Naive thymus-derived CD8-positive, alpha-beta T cell (primary cell): ENCODE measurements around the gene RAPGEF5. TPM values are rescaled to one million over a fixed set of nuclear protein-coding genes. Genes with fewer than 3 reads are reported as not detected.

ENCODE experiments used
- ATAC-seq, 2 donors: fragments of 150-1000 bp; cut with Tn5 transposase in 1 of 2; sonication (Bioruptor Pico), chemical (Tn5 transposase) in 1 of 2; 1 replicate in 1 of 2; 2 replicates in 1 of 2; pipeline ENCODE4 v1.10.0; 2021; ENCODE audit warnings: mild to moderate bottlenecking in 2 of 2, moderate library complexity in 2 of 2
- POLR2A ChIA-PET: fragments of 350-600 bp; sonication (Branson Sonifier 250); formaldehyde crosslinking; loops from one replicate; lab custom pipeline; 2021; ENCODE audit warnings: antibody characterized with exemption; lab: Charles Lee
- DNase-seq, 10 donors: peaks; one replicate each; pipeline versions ENCODE4 v3.0.0 to v3.0.0-alpha.2; 2020 to 2022
- H3K27ac Mint-ChIP-seq, 10 donors: one replicate each; pipeline ENCODE4 v1.8.0; 2020 to 2022; ENCODE audit warnings: mild to moderate bottlenecking in 10 of 10, mixed read lengths in 10 of 10, moderate library complexity in 4 of 10, inconsistent platforms in 1 of 10
- H3K27me3 Mint-ChIP-seq, 5 donors: one replicate each; pipeline ENCODE4 v1.8.0; 2021 to 2022; ENCODE audit warnings: mixed read lengths in 5 of 5
- H3K36me3 Mint-ChIP-seq, 3 donors: one replicate each; pipeline ENCODE4 v1.8.0; 2020 to 2022; ENCODE audit warnings: mixed read lengths in 3 of 3, mild to moderate bottlenecking in 2 of 3, inconsistent platforms in 1 of 3
- H3K4me1 Mint-ChIP-seq, 4 donors: one replicate each; pipeline ENCODE4 v1.8.0; 2021 to 2022; ENCODE audit warnings: mixed read lengths in 4 of 4
- H3K4me3 Mint-ChIP-seq, 10 donors: one replicate each; pipeline ENCODE4 v1.8.0; 2020 to 2022; ENCODE audit warnings: mild to moderate bottlenecking in 10 of 10, mixed read lengths in 10 of 10, moderate library complexity in 6 of 10, inconsistent platforms in 1 of 10
- H3K9me3 Mint-ChIP-seq, 9 donors: one replicate each; pipeline ENCODE4 v1.8.0; 2020 to 2022; ENCODE audit warnings: mixed read lengths in 9 of 9, mild to moderate bottlenecking in 3 of 9, inconsistent platforms in 1 of 9, moderate library complexity in 1 of 9
- polyA plus RNA-seq, 3 donors: library from polyadenylated mRNA; unstranded; fragments of 300-500 nt; fragmentation: Illumina TruSeq; gene quantifications; one replicate each; pipeline ENCODE4 v1.2.3, GENCODE V29; 2021
- total RNA-seq, 8 experiments: library from RNA in 2 of 8; stranded (reverse) in 2 of 8; gene quantifications; one replicate each; pipeline ENCODE4 v1.2.3 and lab custom pipeline; 2021 to 2026

Gene RAPGEF5
- total and polyA plus RNA-seq, 5 experiments from 2014 or later, result not detected

- H3K36me3 Mint-ChIP-seq, result no peaks in the 10 kb centered on the region
- POLR2A ChIA-PET, result no interaction called here
- H3K4me3 Mint-ChIP-seq, result no peak overlapping the region
- ATAC-seq, result no peak
- H3K27me3 Mint-ChIP-seq, result peaks cover 2 to 12% (median 8%) of the 10 kb centered on the region in 5 donors
- H3K27ac Mint-ChIP-seq, result no peak overlapping the region
- peaks cover 0 to 3% (median 0%) of the 10 kb centered on the region in 9 donors for H3K9me3 Mint-ChIP-seq
- no peak for DNase-seq
- peaks cover 0 to 5% (median 2%) of the 10 kb centered on the region in 4 donors for H3K4me1 Mint-ChIP-seq
Observed at GRCh38 chr7:22286436-22286835, 70.5 kb downstream of the RAPGEF5 start.

GRCh38 chr7:22281481-22281880 lies 75.5 kb downstream of the RAPGEF5 start:
- H3K36me3 Mint-ChIP-seq, result no peaks in the 10 kb centered on the region
- H3K4me3 Mint-ChIP-seq, result no peak overlapping the region
- POLR2A ChIA-PET, result no interaction called here
- H3K27ac Mint-ChIP-seq, result no peak overlapping the region
- H3K27me3 Mint-ChIP-seq, result peaks cover 3 to 25% (median 5%) of the 10 kb centered on the region in 5 donors
- H3K4me1 Mint-ChIP-seq, result no peaks in the 10 kb centered on the region
- ATAC-seq, result no peak
- no peak for DNase-seq
- no peaks in the 10 kb centered on the region for H3K9me3 Mint-ChIP-seq

GRCh38 chr7:22280031-22280430 lies 76.9 kb downstream of the RAPGEF5 start:
- no peak overlapping the region for H3K27ac Mint-ChIP-seq
- H3K27me3 Mint-ChIP-seq, result peaks cover 3 to 27% (median 5%) of the 10 kb centered on the region in 5 donors
- ATAC-seq (no peak), DNase-seq (no peak)
- no peaks in the 10 kb centered on the region for H3K36me3 Mint-ChIP-seq
- H3K4me3 Mint-ChIP-seq, result no peak overlapping the region
- no peaks in the 10 kb centered on the region for H3K4me1 Mint-ChIP-seq
- no peaks in the 10 kb centered on the region for H3K9me3 Mint-ChIP-seq
- POLR2A ChIA-PET, result no interaction called here

- DNase-seq (no peak), ATAC-seq (no peak)
- Mint-ChIP-seq H3K9me3 (no peaks in the 10 kb centered on the region), H3K27me3 (peaks cover 3 to 33% (median 5%) of the 10 kb centered on the region in 5 donors), H3K27ac (no peak overlapping the region), H3K4me3 (no peak overlapping the region), H3K4me1 (no peaks in the 10 kb centered on the region), H3K36me3 (no peaks in the 10 kb centered on the region)
- POLR2A ChIA-PET, result no interaction called here
Observed at GRCh38 chr7:22278660-22279059, 78.3 kb downstream of the RAPGEF5 start.

- ATAC-seq, result no peak
- Mint-ChIP-seq H3K27ac (no peak overlapping the region), H3K36me3 (no peaks in the 10 kb centered on the region), H3K27me3 (peaks cover 3 to 33% (median 5%) of the 10 kb centered on the region in 5 donors), H3K9me3 (no peaks in the 10 kb centered on the region), H3K4me1 (no peaks in the 10 kb centered on the region), H3K4me3 (no peak overlapping the region)
- POLR2A ChIA-PET, result no interaction called here
- no peak for DNase-seq
Observed at GRCh38 chr7:22277375-22277774, 79.6 kb downstream of the RAPGEF5 start.

GRCh38 chr7:22275661-22276060 lies 81.3 kb downstream of the RAPGEF5 start:
- Mint-ChIP-seq H3K27ac (no peak overlapping the region), H3K9me3 (no peaks in the 10 kb centered on the region), H3K4me3 (no peak overlapping the region), H3K36me3 (no peaks in the 10 kb centered on the region), H3K27me3 (peaks cover 0 to 28% (median 3%) of the 10 kb centered on the region in 5 donors), H3K4me1 (no peaks in the 10 kb centered on the region)
- ATAC-seq (no peak), DNase-seq (no peak)
- POLR2A ChIA-PET, result no interaction called here

- POLR2A ChIA-PET, result no interaction called here
- Mint-ChIP-seq H3K27ac (no peak overlapping the region), H3K27me3 (peaks cover 0 to 9% (median 2%) of the 10 kb centered on the region in 5 donors), H3K36me3 (no peaks in the 10 kb centered on the region), H3K9me3 (no peaks in the 10 kb centered on the region), H3K4me1 (peaks cover 4 to 6% (median 6%) of the 10 kb centered on the region in 4 donors), H3K4me3 (no peak overlapping the region)
- no peak for ATAC-seq
- DNase-seq, result no peak
Observed at GRCh38 chr7:22271311-22271710, 85.6 kb downstream of the RAPGEF5 start.

GRCh38 chr7:22270371-22270770 lies 86.6 kb downstream of the RAPGEF5 start:
- POLR2A ChIA-PET, result no interaction called here
- ATAC-seq (no peak), DNase-seq (no peak)
- Mint-ChIP-seq H3K27me3 (peaks cover 0 to 14% (median 0%) of the 10 kb centered on the region in 5 donors), H3K9me3 (no peaks in the 10 kb centered on the region), H3K4me3 (no peak overlapping the region), H3K4me1 (peaks cover 4 to 6% (median 6%) of the 10 kb centered on the region in 4 donors), H3K27ac (no peak overlapping the region), H3K36me3 (no peaks in the 10 kb centered on the region)

- Mint-ChIP-seq H3K36me3 (no peaks in the 10 kb centered on the region), H3K4me1 (peaks cover 4 to 6% (median 6%) of the 10 kb centered on the region in 4 donors), H3K4me3 (no peak overlapping the region), H3K27ac (no peak overlapping the region), H3K27me3 (peaks cover 0 to 11% (median 0%) of the 10 kb centered on the region in 5 donors), H3K9me3 (no peaks in the 10 kb centered on the region)
- POLR2A ChIA-PET, result no interaction called here
- DNase-seq (no peak), ATAC-seq (no peak)
Observed at GRCh38 chr7:22269963-22270362, 87.0 kb downstream of the RAPGEF5 start.

GRCh38 chr7:22268884-22269421 lies 88.0 kb downstream of the RAPGEF5 start:
- no peaks in the 10 kb centered on the region for H3K9me3 Mint-ChIP-seq
- H3K27ac Mint-ChIP-seq, result peak overlapping the region in 2 of 10 donors; percentile 24 to 28
- no peaks in the 10 kb centered on the region for H3K36me3 Mint-ChIP-seq
- peak overlapping the region in 4 of 10 donors; percentile 0 to 61 (median 24) for H3K4me3 Mint-ChIP-seq
- POLR2A ChIA-PET, result no interaction called here
- ATAC-seq (peak in 1 of 2 donors; percentile 16), DNase-seq (no peak)
- H3K27me3 Mint-ChIP-seq, result peaks cover 0 to 7% (median 0%) of the 10 kb centered on the region in 5 donors
- H3K4me1 Mint-ChIP-seq, result peaks cover 4 to 6% (median 6%) of the 10 kb centered on the region in 4 donors

- H3K9me3 Mint-ChIP-seq, result no peaks in the 10 kb centered on the region
- ATAC-seq, result no peak
- H3K27me3 Mint-ChIP-seq, result peaks cover 0 to 6% (median 0%) of the 10 kb centered on the region in 5 donors
- peaks cover 4 to 6% (median 6%) of the 10 kb centered on the region in 4 donors for H3K4me1 Mint-ChIP-seq
- no peak for DNase-seq
- H3K27ac Mint-ChIP-seq, result no peak overlapping the region
- H3K4me3 Mint-ChIP-seq, result no peak overlapping the region
- H3K36me3 Mint-ChIP-seq, result no peaks in the 10 kb centered on the region
- POLR2A ChIA-PET, result no interaction called here
Observed at GRCh38 chr7:22267930-22268615, 88.9 kb downstream of the RAPGEF5 start.

GRCh38 chr7:22262538-22262937 lies 94.4 kb downstream of the RAPGEF5 start:
- no peaks in the 10 kb centered on the region for H3K4me1 Mint-ChIP-seq
- ATAC-seq (no peak), DNase-seq (no peak)
- POLR2A ChIA-PET, result no interaction called here
- peaks cover 0 to 6% (median 0%) of the 10 kb centered on the region in 5 donors for H3K27me3 Mint-ChIP-seq
- peaks cover 0 to 4% (median 0%) of the 10 kb centered on the region in 9 donors for H3K9me3 Mint-ChIP-seq
- no peak overlapping the region for H3K4me3 Mint-ChIP-seq
- H3K36me3 Mint-ChIP-seq, result no peaks in the 10 kb centered on the region
- no peak overlapping the region for H3K27ac Mint-ChIP-seq

GRCh38 chr7:22256541-22257096 lies 100.3 kb downstream of the RAPGEF5 start:
- peaks cover 0 to 2% (median 0%) of the 10 kb centered on the region in 5 donors for H3K27me3 Mint-ChIP-seq
- H3K4me1 Mint-ChIP-seq, result no peaks in the 10 kb centered on the region
- H3K4me3 Mint-ChIP-seq, result no peak overlapping the region
- POLR2A ChIA-PET, result no interaction called here
- peaks cover 0 to 4% (median 0%) of the 10 kb centered on the region in 9 donors for H3K9me3 Mint-ChIP-seq
- no peak overlapping the region for H3K27ac Mint-ChIP-seq
- DNase-seq (no peak), ATAC-seq (no peak)
- H3K36me3 Mint-ChIP-seq, result no peaks in the 10 kb centered on the region
